Measurements from ENCODE around the gene APOH.

DNA sequence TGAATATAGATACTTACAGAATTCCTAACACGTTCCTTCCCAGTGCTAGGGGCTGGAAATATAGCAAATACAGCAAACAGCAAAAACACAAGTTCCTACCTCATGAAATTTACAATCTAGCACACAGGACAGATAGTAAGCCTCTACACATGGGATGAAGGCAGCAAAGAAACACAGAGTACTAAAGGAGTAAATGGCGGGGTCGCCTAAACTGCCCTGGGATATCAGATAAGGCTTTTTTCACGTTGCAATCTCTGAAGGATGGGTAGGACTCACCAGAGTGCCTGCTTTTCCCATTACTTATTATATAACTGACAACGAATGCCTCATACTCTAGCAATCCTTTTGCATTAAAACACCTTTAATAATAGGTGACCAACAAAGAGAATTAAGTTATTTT is 57.1 kb downstream of the APOH start:
- TF ChIP-seq CTCF (IDR thresholded peaks at IDR 0.05; ENCODE audit: borderline replicate concordance, extremely low read depth, low read length, poor library complexity, severe bottlenecking) (no peak), EZH2 (IDR thresholded peaks at IDR 0.05; ENCODE audit: borderline replicate concordance, low read depth, low read length, severe bottlenecking) (no peak)

Measured in DND-41 (cell line).